Right forelimb (tissue), 1 donor: Measurements from ENCODE around the gene KCNH5.

Experiments used
- DNase-seq: peaks from one replicate; pipeline ENCODE4 v3.0.0-alpha.2; 2018

Gene KCNH5

GRCh38 chr14:62734831-62735230 is 310.4 kb downstream of the KCNH5 start:
- DNase-seq = no peak

- DNase-seq = no peak
Measured at GRCh38 chr14:62722406-62722805, 322.9 kb downstream of the KCNH5 start.

GRCh38 chr14:62718629-62719028 is 326.6 kb downstream of the KCNH5 start:
- DNase-seq = no peak

- no peak for DNase-seq
Measured at GRCh38 chr14:62711351-62712023, 333.8 kb downstream of the KCNH5 start.

- no peak for DNase-seq
Measured at GRCh38 chr14:62710811-62711210, 334.4 kb downstream of the KCNH5 start.

GRCh38 chr14:62709773-62710172 is 335.5 kb downstream of the KCNH5 start:
- DNase-seq = no peak

GRCh38 chr14:62706217-62706616 is 339.0 kb downstream of the KCNH5 start:
- no peak for DNase-seq

GRCh38 chr14:62697461-62697860 is 347.8 kb downstream of the KCNH5 start:
- DNase-seq = no peak

- DNase-seq = no peak
Measured at GRCh38 chr14:62696929-62697328, 348.3 kb downstream of the KCNH5 start.

GRCh38 chr14:62696331-62696924 is 348.8 kb downstream of the KCNH5 start:
- no peak for DNase-seq

GRCh38 chr14:62694075-62694474 is 351.2 kb downstream of the KCNH5 start:
- no peak for DNase-seq

- no peak for DNase-seq
Measured at GRCh38 chr14:62692490-62693106, 352.7 kb downstream of the KCNH5 start.

GRCh38 chr14:62691647-62692489 is 353.4 kb downstream of the KCNH5 start:
- DNase-seq = no peak

GRCh38 chr14:62689733-62690132 is 355.5 kb downstream of the KCNH5 start:
- no peak for DNase-seq

GRCh38 chr14:62687818-62688217 is 357.4 kb downstream of the KCNH5 start:
- no peak for DNase-seq

GRCh38 chr14:62684376-62684775 is 360.9 kb downstream of the KCNH5 start:
- no peak for DNase-seq

GRCh38 chr14:62682208-62682607 is 363.1 kb downstream of the KCNH5 start:
- no peak for DNase-seq

- no peak for DNase-seq
Measured at GRCh38 chr14:62674563-62675237, 370.6 kb downstream of the KCNH5 start.

- DNase-seq = no peak
Measured at GRCh38 chr14:62673014-62673755, 372.1 kb downstream of the KCNH5 start.

GRCh38 chr14:62670526-62670925 is 374.7 kb downstream of the KCNH5 start:
- no peak for DNase-seq

- no peak for DNase-seq
Measured at GRCh38 chr14:62667421-62667914, 377.8 kb downstream of the KCNH5 start.

- no peak for DNase-seq
Measured at GRCh38 chr14:62665286-62665685, 380.0 kb downstream of the KCNH5 start.
